SK-N-SH (cell line): ENCODE results near the gene SPEG.

Experiments used
- FOXJ3 ChIP-seq: sonication (generic); formaldehyde crosslinking; IDR thresholded peaks from 2 replicates; pipeline ENCODE4 v1.5.1; 2020; ENCODE audit warnings: mild to moderate bottlenecking, missing genetic modification reagents
- FOXM1 ChIP-seq: IDR thresholded peaks from 2 replicates; pipeline ENCODE4 v1.4.0; 2012; ENCODE audit warnings: low read depth, mild to moderate bottlenecking
- MEF2A ChIP-seq: IDR thresholded peaks from 2 replicates; pipeline ENCODE4 v1.4.0; 2012; ENCODE audit warnings: low read depth, borderline replicate concordance
- POLR2AphosphoS5 ChIP-seq: IDR thresholded peaks from 2 replicates; pipeline ENCODE4 v1.6.1; 2012; ENCODE audit warnings: low read depth, low read length
- RAD21 ChIP-seq: IDR thresholded peaks from 2 replicates; pipeline ENCODE4 v1.6.1; 2012; ENCODE audit warnings: mild to moderate bottlenecking, low read length
- SIN3A ChIP-seq: IDR thresholded peaks from 2 replicates; pipeline ENCODE4 v1.6.1; 2012; ENCODE audit warnings: low read depth, mild to moderate bottlenecking, low read length, moderate library complexity, borderline replicate concordance
- TAF1 ChIP-seq: IDR thresholded peaks from 2 replicates; pipeline ENCODE4 v1.6.1; 2012; ENCODE audit warnings: low read depth, mild to moderate bottlenecking, low read length, moderate library complexity, borderline replicate concordance
- YY1 ChIP-seq: IDR thresholded peaks from 2 replicates; pipeline ENCODE4 v1.4.0; 2012; ENCODE audit warnings: low read depth, mild to moderate bottlenecking
- TF ChIP-seq, protein P1 (sequence below): fragments of 200-600 bp; sonication (generic); IDR thresholded peaks from 2 replicates; pipeline ENCODE4 v1.6.1; 2017; ENCODE audit warnings: antibody characterized with exemption, mild to moderate bottlenecking, moderate library complexity
- TF ChIP-seq, protein P2 (sequence below): fragments of 150-350 bp; IDR thresholded peaks from 2 replicates; pipeline ENCODE4 v1.6.1; 2016; ENCODE audit warnings: mild to moderate bottlenecking, low read depth, low read length
- TF ChIP-seq, protein P3 (sequence below): IDR thresholded peaks from 2 replicates; pipeline ENCODE4; 2012
- TF ChIP-seq, protein P4 (sequence below): IDR thresholded peaks from 2 replicates; pipeline ENCODE4 v1.6.1; 2012; ENCODE audit warnings: mild to moderate bottlenecking, low read depth, low read length, moderate library complexity
- TF ChIP-seq, protein P5 (sequence below): IDR thresholded peaks from 2 replicates; pipeline ENCODE4 v1.4.0; 2012; ENCODE audit warnings: low read depth, borderline replicate concordance
- TF ChIP-seq, protein P6 (sequence below): IDR thresholded peaks from 2 replicates; pipeline ENCODE4 v1.4.0; 2012; ENCODE audit warnings: low read depth

DNA sequence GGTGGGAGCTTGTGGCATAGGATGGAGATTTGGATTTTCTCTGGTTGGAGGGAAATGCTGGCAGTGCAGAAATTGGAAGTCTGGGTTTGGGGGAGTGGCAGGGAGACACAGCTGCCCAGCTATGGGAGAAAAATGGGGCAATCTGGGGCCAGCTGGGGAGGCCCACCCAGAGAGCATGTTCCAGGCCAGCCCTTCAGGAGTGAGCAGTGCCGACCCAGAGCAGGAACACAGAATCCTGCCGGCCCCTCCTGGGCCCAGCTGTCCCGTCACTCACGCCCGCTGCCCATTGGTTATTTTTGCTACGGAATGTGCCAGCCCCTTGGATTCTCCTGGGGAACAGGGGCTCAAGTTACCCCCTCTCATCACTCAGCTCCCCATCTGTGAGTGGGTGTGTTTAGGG is 4.9 kb downstream of the SPEG start:
- TF ChIP-seq, protein P1, sequence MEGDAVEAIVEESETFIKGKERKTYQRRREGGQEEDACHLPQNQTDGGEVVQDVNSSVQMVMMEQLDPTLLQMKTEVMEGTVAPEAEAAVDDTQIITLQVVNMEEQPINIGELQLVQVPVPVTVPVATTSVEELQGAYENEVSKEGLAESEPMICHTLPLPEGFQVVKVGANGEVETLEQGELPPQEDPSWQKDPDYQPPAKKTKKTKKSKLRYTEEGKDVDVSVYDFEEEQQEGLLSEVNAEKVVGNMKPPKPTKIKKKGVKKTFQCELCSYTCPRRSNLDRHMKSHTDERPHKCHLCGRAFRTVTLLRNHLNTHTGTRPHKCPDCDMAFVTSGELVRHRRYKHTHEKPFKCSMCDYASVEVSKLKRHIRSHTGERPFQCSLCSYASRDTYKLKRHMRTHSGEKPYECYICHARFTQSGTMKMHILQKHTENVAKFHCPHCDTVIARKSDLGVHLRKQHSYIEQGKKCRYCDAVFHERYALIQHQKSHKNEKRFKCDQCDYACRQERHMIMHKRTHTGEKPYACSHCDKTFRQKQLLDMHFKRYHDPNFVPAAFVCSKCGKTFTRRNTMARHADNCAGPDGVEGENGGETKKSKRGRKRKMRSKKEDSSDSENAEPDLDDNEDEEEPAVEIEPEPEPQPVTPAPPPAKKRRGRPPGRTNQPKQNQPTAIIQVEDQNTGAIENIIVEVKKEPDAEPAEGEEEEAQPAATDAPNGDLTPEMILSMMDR: no peak
- TF ChIP-seq, protein P2, sequence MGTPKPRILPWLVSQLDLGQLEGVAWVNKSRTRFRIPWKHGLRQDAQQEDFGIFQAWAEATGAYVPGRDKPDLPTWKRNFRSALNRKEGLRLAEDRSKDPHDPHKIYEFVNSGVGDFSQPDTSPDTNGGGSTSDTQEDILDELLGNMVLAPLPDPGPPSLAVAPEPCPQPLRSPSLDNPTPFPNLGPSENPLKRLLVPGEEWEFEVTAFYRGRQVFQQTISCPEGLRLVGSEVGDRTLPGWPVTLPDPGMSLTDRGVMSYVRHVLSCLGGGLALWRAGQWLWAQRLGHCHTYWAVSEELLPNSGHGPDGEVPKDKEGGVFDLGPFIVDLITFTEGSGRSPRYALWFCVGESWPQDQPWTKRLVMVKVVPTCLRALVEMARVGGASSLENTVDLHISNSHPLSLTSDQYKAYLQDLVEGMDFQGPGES: no peak
- no peak for TF ChIP-seq YY1
- TF ChIP-seq, protein P3, sequence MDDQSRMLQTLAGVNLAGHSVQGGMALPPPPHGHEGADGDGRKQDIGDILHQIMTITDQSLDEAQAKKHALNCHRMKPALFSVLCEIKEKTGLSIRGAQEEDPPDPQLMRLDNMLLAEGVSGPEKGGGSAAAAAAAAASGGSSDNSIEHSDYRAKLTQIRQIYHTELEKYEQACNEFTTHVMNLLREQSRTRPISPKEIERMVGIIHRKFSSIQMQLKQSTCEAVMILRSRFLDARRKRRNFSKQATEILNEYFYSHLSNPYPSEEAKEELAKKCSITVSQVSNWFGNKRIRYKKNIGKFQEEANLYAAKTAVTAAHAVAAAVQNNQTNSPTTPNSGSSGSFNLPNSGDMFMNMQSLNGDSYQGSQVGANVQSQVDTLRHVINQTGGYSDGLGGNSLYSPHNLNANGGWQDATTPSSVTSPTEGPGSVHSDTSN: no peak
- no peak for TF ChIP-seq POLR2AphosphoS5
- no peak for TF ChIP-seq MEF2A
- TF ChIP-seq, protein P4, sequence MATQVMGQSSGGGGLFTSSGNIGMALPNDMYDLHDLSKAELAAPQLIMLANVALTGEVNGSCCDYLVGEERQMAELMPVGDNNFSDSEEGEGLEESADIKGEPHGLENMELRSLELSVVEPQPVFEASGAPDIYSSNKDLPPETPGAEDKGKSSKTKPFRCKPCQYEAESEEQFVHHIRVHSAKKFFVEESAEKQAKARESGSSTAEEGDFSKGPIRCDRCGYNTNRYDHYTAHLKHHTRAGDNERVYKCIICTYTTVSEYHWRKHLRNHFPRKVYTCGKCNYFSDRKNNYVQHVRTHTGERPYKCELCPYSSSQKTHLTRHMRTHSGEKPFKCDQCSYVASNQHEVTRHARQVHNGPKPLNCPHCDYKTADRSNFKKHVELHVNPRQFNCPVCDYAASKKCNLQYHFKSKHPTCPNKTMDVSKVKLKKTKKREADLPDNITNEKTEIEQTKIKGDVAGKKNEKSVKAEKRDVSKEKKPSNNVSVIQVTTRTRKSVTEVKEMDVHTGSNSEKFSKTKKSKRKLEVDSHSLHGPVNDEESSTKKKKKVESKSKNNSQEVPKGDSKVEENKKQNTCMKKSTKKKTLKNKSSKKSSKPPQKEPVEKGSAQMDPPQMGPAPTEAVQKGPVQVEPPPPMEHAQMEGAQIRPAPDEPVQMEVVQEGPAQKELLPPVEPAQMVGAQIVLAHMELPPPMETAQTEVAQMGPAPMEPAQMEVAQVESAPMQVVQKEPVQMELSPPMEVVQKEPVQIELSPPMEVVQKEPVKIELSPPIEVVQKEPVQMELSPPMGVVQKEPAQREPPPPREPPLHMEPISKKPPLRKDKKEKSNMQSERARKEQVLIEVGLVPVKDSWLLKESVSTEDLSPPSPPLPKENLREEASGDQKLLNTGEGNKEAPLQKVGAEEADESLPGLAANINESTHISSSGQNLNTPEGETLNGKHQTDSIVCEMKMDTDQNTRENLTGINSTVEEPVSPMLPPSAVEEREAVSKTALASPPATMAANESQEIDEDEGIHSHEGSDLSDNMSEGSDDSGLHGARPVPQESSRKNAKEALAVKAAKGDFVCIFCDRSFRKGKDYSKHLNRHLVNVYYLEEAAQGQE: no peak
- TF ChIP-seq, protein P5, sequence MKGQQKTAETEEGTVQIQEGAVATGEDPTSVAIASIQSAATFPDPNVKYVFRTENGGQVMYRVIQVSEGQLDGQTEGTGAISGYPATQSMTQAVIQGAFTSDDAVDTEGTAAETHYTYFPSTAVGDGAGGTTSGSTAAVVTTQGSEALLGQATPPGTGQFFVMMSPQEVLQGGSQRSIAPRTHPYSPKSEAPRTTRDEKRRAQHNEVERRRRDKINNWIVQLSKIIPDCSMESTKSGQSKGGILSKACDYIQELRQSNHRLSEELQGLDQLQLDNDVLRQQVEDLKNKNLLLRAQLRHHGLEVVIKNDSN: no peak
- no peak for TF ChIP-seq TAF1
- no peak for TF ChIP-seq SIN3A
- no peak for TF ChIP-seq RAD21
- TF ChIP-seq FOXM1: no peak
- no peak for TF ChIP-seq FOXJ3 (CRISPR knock-in tag)
- TF ChIP-seq, protein P6, sequence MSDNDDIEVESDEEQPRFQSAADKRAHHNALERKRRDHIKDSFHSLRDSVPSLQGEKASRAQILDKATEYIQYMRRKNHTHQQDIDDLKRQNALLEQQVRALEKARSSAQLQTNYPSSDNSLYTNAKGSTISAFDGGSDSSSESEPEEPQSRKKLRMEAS: no peak
